Upper lobe of left lung (tissue), 6 donors: ENCODE measurements around the gene KCNJ9. TPM values are rescaled to one million over a fixed set of nuclear protein-coding genes. Genes with fewer than 3 reads are reported as not detected.

Experiments used
- ATAC-seq, 2 donors: fragments of 200-7000 bp; cut with Tn5 transposase; one replicate each; pipeline ENCODE4 v1.9.1; 2022; ENCODE audit warnings: mild to moderate bottlenecking in 2 of 2, moderate library complexity in 2 of 2; ENCODE audit not compliant: low FRiP score in 2 of 2
- DNase-seq, 2 donors: peaks; one replicate each; pipeline ENCODE4 v3.0.0-alpha.2; 2019 to 2020
- H3K27ac ChIP-seq, 4 donors: fragments of 200-600 bp; sonication (generic); one replicate each; pipeline ENCODE4 v1.5.1; 2016 to 2019
- H3K27me3 ChIP-seq, 4 donors: fragments of 200-600 bp; sonication (generic); one replicate each; pipeline ENCODE4 v1.5.1; 2017 to 2019
- H3K36me3 ChIP-seq, 4 donors: fragments of 200-600 bp; sonication (generic); one replicate each; pipeline ENCODE4 v1.5.1; 2016 to 2019
- H3K4me1 ChIP-seq, 4 donors: fragments of 200-600 bp; sonication (generic); one replicate each; pipeline ENCODE4 v1.5.1; 2018 to 2019
- H3K4me3 ChIP-seq, 4 donors: fragments of 200-600 bp; sonication (generic); one replicate each; pipeline ENCODE4 v1.5.1; 2017 to 2019; ENCODE audit warnings: mild to moderate bottlenecking in 2 of 4, moderate library complexity in 1 of 4
- H3K9me3 ChIP-seq, 4 donors: fragments of 200-600 bp; sonication (generic); one replicate each; pipeline ENCODE4 v1.5.1; 2018 to 2019
- CTCF ChIP-seq, 6 experiments: fragments of 450-650 bp in 4 of 6; fragments of 200-600 bp in 2 of 6; sonication (generic) in 2 of 6; IDR thresholded peaks; one replicate each; pipeline ENCODE4 v1.5.1; 2016 to 2019; ENCODE audit warnings: antibody characterized with exemption in 6 of 6
- EP300 ChIP-seq, 4 donors: sonication (generic); formaldehyde crosslinking; IDR thresholded peaks; one replicate each; pipeline ENCODE4 v1.5.1; 2017; ENCODE audit warnings: antibody characterized with exemption in 4 of 4, control low read depth in 2 of 4
- POLR2A ChIP-seq, 4 donors: fragments of 450-650 bp; IDR thresholded peaks; one replicate each; pipeline ENCODE4 v1.5.1; 2016 to 2017; ENCODE audit warnings: antibody characterized with exemption in 4 of 4, mild to moderate bottlenecking in 2 of 4
- POLR2AphosphoS5 ChIP-seq, 2 donors: sonication (generic); formaldehyde crosslinking; IDR thresholded peaks; one replicate each; pipeline ENCODE4 v1.5.1; 2017; ENCODE audit warnings: antibody characterized with exemption in 2 of 2
- WGBS, 2 donors: methylation state at CpG; one replicate each; pipeline ENCODE4 v1.1.5; 2017 to 2018; 5-methylcytosine and 5-hydroxymethylcytosine counted together
- total RNA-seq, 6 donors: library from RNA; depleted of rRNA in 4 of 6; stranded (reverse); fragments of >200 nt in 4 of 6; gene quantifications; one replicate each; pipeline versions ENCODE4 v1.1.0 to v1.2.1, GENCODE V29; 2016 to 2021
- donor health status: DM: no; HTN: no; CAD: no; lungs with moderate emphysema.
- donor health status: DM: no; HTN: yes; CAD: no; lungs with severe emphysema.

Gene KCNJ9
- total RNA-seq, 6 donors from 2014 or later = not detected

- WGBS, 2 donors = 74 to 80% methylated on average over 4 of the region's 4 CpGs
- Histone ChIP-seq H3K4me3 (no peak overlapping the region), H3K9me3 (no peaks in the 10 kb centered on the region), H3K36me3 (no peaks in the 10 kb centered on the region), H3K4me1 (peaks cover 0 to 11% (median 3%) of the 10 kb centered on the region in 4 donors), H3K27ac (no peak overlapping the region), H3K27me3 (no peaks in the 10 kb centered on the region)
- TF ChIP-seq POLR2AphosphoS5 (IDR thresholded peaks at IDR 0.05) = no peak
- no peak for TF ChIP-seq CTCF (IDR thresholded peaks at IDR 0.05)
- no peak for TF ChIP-seq POLR2A (IDR thresholded peaks at IDR 0.05)
- no peak for TF ChIP-seq EP300 (IDR thresholded peaks at IDR 0.05)
- no peak for ATAC-seq
- no peak for DNase-seq
Observed at GRCh38 chr1:160114085-160114484, 32.7 kb downstream of the KCNJ9 start.

- WGBS, 2 donors = 40% methylated on average over 16 of the region's 16 CpGs
- peak within 1 kb of the TSS in 1 of 4 donors; percentile 39 for H3K27ac ChIP-seq
- no peaks in the 10 kb centered on the region for H3K36me3 ChIP-seq
- H3K27me3 ChIP-seq = no peaks in the 10 kb centered on the region
- H3K9me3 ChIP-seq = no peaks in the 10 kb centered on the region
- ATAC-seq (no peak), DNase-seq (no peak)
- H3K4me1 ChIP-seq = peaks cover 0 to 11% (median 3%) of the 10 kb centered on the region in 4 donors
- TF ChIP-seq CTCF (IDR thresholded peaks at IDR 0.05) (no peak), POLR2A (IDR thresholded peaks at IDR 0.05) (no peak), EP300 (IDR thresholded peaks at IDR 0.05) (no peak), POLR2AphosphoS5 (IDR thresholded peaks at IDR 0.05) (no peak)
- peak within 1 kb of the TSS in 3 of 4 donors; percentile 3 to 20 (median 14) for H3K4me3 ChIP-seq
Observed at GRCh38 chr1:160115545-160116282, 34.4 kb downstream of the KCNJ9 start, which contains the start of gene ATP1A2. Gene ATP1A2, plus strand, starts transcription at chr1:160115759. Its CDS starts 103 bp downstream, at chr1:160115862.

- H3K36me3 ChIP-seq = no peaks in the 10 kb centered on the region
- TF ChIP-seq EP300 (IDR thresholded peaks at IDR 0.05) = no peak
- no peak for TF ChIP-seq POLR2A (IDR thresholded peaks at IDR 0.05)
- no peak for TF ChIP-seq POLR2AphosphoS5 (IDR thresholded peaks at IDR 0.05)
- H3K9me3 ChIP-seq = no peaks in the 10 kb centered on the region
- WGBS, 2 donors = 55 to 58% methylated on average over 10 to 11 of the region's 12 CpGs
- peak overlapping the region in 3 of 4 donors; percentile 3 to 20 (median 14) for H3K4me3 ChIP-seq
- no peaks in the 10 kb centered on the region for H3K27me3 ChIP-seq
- no peak for ATAC-seq
- peaks cover 0 to 11% (median 3%) of the 10 kb centered on the region in 4 donors for H3K4me1 ChIP-seq
- H3K27ac ChIP-seq = peak overlapping the region in 1 of 4 donors; percentile 39
- DNase-seq = no peak
Observed at GRCh38 chr1:160116283-160117147, 35.2 kb downstream of the KCNJ9 start.

- 0 to 5% methylated on average over 1 of the region's 1 CpG for WGBS, 2 donors
- H3K36me3 ChIP-seq = no peaks in the 10 kb centered on the region
- no peak for DNase-seq
- peak overlapping the region in 2 of 4 donors; percentile 14 to 20 for H3K4me3 ChIP-seq
- no peak for ATAC-seq
- no peaks in the 10 kb centered on the region for H3K27me3 ChIP-seq
- peaks cover 0 to 11% (median 3%) of the 10 kb centered on the region in 4 donors for H3K4me1 ChIP-seq
- H3K9me3 ChIP-seq = no peaks in the 10 kb centered on the region
- TF ChIP-seq POLR2AphosphoS5 (IDR thresholded peaks at IDR 0.05) = no peak
- TF ChIP-seq POLR2A (IDR thresholded peaks at IDR 0.05) = no peak
- no peak for TF ChIP-seq EP300 (IDR thresholded peaks at IDR 0.05)
- TF ChIP-seq CTCF (IDR thresholded peaks at IDR 0.05) = no peak
- H3K27ac ChIP-seq = no peak overlapping the region
Observed at GRCh38 chr1:160117300-160117699, 36.0 kb downstream of the KCNJ9 start.

- peak in 1 of 2 donors; percentile 37 for DNase-seq
- TF ChIP-seq EP300 (IDR thresholded peaks at IDR 0.05) (no peak), CTCF (IDR thresholded peaks at IDR 0.05) (no peak), POLR2A (IDR thresholded peaks at IDR 0.05) (no peak), POLR2AphosphoS5 (IDR thresholded peaks at IDR 0.05) (no peak)
- H3K4me3 ChIP-seq = peak overlapping the region in 1 of 4 donors; percentile 20
- H3K36me3 ChIP-seq = no peaks in the 10 kb centered on the region
- no peaks in the 10 kb centered on the region for H3K9me3 ChIP-seq
- WGBS, 2 donors = 15 to 32% methylated on average over 4 to 8 of the region's 8 CpGs
- ATAC-seq = peak; percentile 49 to 52
- H3K27me3 ChIP-seq = no peaks in the 10 kb centered on the region
- H3K4me1 ChIP-seq = peaks cover 0 to 11% (median 3%) of the 10 kb centered on the region in 4 donors
- no peak overlapping the region for H3K27ac ChIP-seq
Observed at GRCh38 chr1:160117709-160118183, 36.4 kb downstream of the KCNJ9 start.
